GM21737 (cell line): ENCODE measurements around the gene TTL.
"Not testable (repeated sequence)": the region's sequence is repeated elsewhere in the genome, so short reads cannot be mapped to it uniquely, and the experiment has no call there.

Experiments used
- ATAC-seq: cut with Tn5 transposase; IDR thresholded peaks from one replicate; pipeline ENCODE4 v1.9.1; 2021; ENCODE audit warnings: mild to moderate bottlenecking, moderate library complexity; ENCODE audit not compliant: unreplicated experiment

TTL gene

DNA sequence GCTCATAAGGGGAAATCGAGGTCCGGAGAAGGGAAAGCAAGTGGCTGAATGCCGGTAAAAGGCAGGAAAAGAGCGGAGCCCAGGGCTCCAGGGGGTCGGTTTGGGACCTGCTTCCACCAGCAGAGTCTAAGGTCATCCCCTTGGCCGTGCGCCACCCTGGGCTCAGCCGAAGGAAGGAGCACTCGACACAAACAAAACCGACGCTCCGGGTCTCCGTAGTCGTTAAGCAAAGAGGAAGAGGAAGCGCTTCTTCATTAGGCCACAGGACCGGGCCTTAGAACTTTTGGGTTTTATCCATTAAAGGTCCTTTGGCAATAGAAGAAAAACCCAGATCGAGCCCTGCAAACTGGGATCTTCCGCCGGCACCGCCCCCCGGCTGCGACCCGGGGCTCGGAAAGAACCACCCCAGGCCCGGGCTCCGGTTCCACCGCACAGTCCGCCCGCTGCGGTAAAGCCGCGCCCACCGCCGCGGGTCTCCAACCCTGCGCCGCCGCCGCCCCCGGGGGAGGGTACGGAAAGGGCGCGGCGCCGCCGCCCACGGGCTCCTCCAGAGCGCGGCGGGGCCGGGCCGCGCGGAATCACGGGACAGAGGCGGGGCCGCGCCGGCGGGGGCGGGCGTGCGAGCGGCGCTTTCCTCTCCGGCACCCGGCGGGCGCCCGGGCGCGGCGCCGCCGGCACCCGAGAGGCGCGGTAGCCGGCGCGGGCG lies at the start of gene TTL:
TSS of gene TTL (plus strand) at position 629 of the 706 bp plus-strand sequence. CDS start 189 bp downstream, outside the sequence.
- peak; percentile 57 for ATAC-seq

DNA sequence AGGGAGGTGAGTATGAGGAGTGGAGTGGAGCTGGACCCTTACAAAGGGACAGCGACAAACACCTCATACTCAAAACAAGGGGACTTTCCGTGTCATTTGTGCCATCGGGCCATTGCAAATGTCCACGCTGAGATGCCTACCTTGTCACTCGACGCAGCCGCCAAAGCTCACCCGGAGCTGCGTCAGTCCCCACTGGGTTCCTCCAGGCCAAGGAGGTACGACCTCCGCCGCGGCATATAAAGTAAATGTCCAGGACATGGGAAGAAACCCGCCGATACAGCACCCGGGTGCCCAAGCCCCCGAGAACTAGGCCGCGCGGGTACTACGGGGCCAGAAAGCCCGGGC lies 49.6 kb upstream of the TTL start:
- not testable (repeated sequence) for ATAC-seq

- ATAC-seq = peak; percentile 38
Measured at GRCh38 chr2:112432735-112433479, 49.0 kb upstream of the TTL start.

DNA sequence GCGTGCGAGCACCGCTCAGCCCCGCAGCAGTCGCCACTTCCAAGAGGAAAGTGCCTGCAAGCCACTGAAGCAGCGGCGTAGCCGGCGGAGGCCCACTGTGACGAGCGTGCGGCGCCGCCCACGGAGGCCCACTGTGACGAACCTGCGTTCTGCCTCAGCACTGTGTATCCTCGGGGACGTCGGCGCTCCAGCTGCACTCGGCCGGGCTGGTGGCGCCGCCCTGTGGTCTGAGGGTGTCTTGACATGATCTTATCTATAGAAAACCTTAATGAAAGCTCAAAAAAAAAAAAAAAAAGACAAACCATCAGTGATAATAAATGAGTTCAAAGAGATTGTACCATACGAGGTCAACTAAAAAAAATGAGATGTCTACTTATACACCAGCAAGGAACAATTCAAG lies 48.5 kb upstream of the TTL start, which contains the start of gene RGPD8:
TSS of gene RGPD8 (minus strand) at position 166 of the 400 bp plus-strand sequence. CDS start 192 bp downstream, outside the sequence.
- ATAC-seq = peak; percentile 98

DNA sequence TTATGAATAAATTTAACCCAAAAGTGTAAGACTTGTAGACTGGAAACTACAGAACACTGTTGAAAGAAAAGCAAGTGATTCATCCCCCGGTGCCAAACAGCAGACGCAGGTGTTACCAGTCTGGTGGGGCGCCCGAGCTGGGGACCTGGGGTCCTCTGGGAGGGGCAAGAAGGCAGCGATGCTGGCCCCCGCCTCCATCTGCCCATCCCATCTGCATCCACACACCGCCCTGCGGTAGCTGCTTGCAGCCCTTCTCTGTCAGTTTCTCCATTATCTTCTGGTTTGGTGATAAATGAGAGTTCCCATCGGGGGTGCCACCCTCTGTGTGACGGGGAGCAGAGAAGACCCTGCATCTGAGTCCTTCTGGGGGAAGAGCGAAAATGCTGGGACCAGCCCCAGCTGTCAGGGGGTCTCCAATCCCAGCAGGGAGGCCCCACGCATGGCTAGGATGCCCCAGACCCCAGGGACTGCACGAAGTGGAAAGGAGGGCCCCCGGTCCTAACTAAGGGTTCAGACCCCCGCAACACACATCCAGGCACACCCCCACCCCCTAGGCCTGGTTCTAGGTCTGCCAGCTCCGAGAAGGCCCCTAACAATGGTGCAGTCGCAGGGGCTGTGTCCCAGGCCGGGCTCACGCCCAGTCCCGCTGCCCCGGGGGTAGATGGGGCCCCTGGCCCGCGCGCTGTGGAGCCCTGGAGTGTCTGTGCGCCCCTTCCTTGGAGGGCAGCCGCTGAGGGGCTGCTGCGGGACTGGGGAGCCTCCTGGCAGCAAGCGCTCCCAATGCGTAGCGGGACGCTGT lies 47.8 kb upstream of the TTL start:
- no peak for ATAC-seq

DNA sequence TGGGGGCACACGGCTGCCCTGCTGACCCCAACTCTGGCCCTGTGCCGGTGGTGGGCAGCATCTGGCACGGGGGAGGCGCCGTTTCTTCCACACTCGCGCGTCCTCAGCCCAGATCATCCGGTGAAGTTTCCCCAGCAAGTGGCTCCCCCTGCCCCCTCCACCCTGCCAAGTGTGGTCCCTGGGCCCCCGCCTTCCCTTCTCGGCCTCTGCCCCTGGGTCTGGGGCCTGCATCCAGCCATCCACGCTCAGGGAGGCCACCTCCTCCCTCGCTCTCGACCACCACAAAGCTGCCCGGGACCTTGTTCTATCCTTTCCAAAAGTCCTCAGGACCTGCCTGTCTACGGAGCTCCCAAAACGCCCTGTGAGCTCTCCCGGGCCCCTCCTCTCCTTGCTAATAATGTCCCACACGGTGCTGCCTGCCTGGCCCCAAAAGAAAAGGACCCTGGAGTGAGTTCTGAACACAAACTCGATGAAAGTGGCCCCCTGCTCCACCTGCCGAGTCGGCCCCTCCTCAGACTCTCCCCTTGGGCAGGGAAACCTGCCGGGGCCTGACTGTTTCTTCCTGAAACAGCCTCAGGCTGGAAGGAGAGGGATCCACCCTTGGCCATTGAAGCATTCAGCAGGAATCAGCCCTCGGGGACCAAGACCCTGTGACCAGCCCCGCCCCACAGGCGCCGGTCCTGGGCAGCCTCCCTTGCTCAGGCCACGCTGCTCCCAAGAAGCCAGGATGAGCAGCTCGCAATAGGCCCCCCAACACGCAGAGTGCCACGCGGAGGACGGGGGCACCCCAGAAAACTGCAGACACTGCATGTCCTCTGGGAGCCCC lies 46.9 kb upstream of the TTL start:
- ATAC-seq = not testable (repeated sequence)

DNA sequence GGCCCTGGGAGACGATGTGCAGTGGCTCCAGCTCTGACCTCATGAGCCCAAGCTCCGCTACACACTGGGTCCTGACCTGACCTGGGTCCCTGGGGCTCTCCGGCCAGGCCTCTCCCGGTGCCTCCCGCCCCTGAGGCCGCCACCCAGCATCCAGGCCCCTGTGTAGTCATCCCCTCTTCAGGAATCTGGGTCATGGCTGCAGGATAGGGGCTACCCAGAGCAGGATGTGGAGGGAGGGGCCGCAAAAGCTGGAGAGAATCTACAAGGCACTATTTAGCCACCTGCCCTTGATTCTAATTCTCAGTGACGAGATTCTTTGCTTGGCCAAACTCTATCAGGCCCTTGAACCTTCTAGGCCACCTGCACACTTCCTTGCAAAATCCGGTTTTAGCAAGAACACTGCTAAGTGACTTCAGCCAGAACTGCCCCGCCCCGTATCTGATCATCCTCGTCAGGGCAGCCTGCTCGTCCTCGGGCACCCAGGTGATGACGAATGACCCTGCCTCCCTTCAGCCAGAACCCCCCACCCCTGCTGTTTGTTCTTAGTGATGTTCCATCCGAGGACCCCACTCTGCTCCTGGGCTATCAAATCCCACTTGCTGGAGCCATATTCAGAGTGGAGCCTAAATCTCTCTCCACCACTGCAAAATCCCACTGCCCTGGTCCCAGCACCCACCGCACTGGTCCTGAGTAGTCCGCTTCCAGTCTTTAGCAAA lies 46.1 kb upstream of the TTL start:
- ATAC-seq = not testable (repeated sequence)

GRCh38 chr2:112436993-112437392 lies 45.0 kb upstream of the TTL start:
- ATAC-seq = not testable (repeated sequence)

GRCh38 chr2:112437405-112437831 lies 44.5 kb upstream of the TTL start:
- not testable (repeated sequence) for ATAC-seq

DNA sequence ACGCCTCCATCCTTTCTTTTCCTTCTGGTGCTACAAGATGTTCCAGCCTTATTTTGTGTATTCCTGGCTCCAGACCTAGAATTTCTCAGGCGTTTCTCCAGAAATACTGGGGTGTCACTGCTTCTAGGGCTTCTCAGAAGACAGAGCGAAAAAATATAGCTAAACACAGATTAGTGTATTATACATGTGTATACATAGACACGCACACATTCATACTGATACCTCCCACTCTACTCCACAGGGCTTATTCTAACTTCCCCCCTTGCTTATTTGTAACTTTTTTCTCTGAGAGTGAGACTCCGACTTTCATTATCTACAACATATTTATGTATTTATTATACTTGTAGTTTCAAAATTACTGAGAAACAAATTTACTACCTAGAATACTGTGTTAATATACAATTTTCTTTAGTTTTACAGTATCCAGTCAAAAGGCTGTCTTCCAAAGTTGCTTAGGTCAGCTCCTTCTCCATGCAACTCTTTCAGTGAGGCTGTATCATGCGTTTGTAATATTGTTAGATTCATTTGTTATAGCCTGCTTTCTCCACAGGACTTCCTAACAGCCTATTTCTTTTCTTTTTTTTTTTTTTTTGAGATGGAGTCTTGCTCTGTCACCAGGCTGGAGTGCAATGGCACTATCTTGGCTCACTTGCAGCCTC lies 43.2 kb upstream of the TTL start:
- ATAC-seq = not testable (repeated sequence)

- not testable (repeated sequence) for ATAC-seq
Measured at GRCh38 chr2:112444256-112444655, 37.7 kb upstream of the TTL start.

- ATAC-seq = no peak
Measured at GRCh38 chr2:112449854-112450253, 32.1 kb upstream of the TTL start.

DNA sequence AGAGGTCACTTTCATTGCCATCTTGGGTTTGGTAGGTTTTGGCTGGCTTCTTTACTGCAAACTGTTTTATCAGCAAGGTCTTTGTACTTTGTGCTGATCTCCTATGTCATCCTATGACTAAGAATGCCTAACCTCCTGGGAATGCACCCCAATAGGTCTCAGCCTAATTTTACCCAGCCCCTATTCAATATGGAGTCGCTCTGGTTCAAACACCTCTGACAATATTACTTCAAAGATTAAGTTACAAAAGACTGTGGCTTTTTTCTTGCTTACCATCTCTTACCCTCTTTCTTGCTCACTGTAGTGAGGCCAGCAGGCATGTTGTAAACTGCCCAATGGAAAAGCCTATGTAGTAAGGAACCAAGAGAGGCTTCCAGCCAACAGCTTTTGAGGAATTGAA lies 30.6 kb upstream of the TTL start:
- no peak for ATAC-seq

GRCh38 chr2:112454586-112454985 lies 27.4 kb upstream of the TTL start:
- no peak for ATAC-seq

DNA sequence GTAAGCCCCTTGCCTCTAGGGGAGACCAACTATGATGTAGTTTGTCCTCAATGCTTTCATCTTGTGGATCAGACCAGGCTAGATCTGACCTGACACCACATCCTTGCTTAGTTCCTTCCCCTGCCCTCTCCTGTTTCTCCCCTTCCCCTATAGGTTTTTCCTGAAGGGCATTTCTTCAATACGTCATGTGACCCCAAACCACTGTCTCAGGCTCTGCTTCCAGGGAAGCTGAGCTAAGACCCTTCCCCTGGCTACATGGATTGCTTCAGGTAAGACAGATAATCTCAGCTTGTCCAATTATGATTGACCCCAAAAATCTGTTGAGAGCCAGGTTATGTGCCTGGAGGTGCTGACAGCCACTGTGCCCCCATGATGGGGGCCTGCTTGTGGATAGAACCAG lies 22.6 kb upstream of the TTL start:
- no peak for ATAC-seq

DNA sequence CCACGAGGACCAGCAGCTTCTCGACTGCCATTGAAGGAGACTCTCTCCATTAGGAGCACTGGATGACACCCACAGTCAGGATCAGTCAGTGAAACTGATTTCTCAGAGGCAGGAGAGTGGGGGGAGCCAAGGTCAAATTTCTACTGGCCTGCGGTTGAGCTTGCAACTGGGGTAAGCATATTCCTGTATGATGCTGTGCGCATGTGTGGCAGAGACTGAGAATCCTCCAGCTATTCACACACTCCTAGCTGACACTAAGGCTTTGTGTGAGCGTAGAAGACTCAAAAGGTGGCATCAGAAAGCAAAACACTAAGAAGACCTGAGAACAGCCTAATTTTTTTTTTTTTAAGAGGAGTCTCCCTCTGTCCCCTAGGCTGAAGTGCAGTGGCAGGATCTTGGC lies 19.8 kb upstream of the TTL start:
- no peak for ATAC-seq

GRCh38 chr2:112463256-112463655 lies 18.7 kb upstream of the TTL start:
- ATAC-seq = no peak

DNA sequence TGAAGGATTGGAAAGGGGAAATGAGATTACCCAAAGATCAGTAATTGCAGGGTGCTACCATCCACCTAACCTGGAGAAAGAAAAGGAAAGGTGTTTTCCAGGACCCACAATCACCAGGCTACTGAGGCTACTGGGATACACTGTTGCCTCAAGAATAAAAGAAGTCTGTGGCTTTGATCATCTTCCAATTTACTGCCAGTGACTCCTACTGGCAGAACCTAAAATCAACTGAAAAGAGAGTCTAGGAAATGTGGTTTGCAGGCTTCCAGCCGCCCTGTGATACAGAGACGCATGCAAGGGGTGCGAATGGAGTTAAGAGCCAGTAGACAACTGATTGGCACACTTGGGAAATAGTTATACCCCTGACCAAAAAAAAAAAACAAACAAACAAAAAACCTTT lies 16.6 kb upstream of the TTL start:
- ATAC-seq = no peak

DNA sequence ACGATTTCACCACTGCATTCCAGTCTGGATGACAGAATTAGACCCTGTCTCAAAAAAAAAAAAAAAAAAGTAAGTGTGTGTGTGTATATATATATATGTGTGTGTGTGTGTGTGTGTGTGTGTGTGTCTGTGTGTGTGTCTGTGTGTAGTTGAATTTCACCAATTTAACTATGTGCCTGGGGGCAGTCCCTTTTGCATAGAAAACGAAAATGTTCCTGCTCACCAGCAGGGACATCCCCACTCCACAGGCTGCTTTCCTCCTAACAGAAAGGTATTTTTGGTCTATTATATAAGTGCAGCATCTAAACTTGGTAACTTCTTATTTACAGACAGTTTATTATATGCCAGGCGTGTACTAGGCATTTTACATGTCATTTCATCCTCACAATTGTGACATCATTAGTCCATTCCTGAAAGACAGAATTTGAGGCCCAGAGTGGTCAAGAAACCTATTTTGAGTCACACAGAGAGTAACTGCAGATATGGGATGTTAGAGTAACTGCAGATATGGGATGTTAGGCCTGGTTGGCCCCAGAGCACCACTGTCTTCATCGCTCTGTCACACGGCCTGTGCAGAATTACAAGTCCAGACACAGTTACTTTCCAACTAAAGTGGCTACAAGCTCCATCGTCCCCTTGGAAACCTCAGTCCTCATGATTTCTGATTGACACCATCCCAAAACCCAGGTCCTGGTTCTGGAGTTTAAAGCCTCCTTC lies 9.3 kb upstream of the TTL start:
- ATAC-seq = no peak
